ENCODE data around the gene ST6GALNAC1.

Gene ST6GALNAC1

GRCh38 chr17:76659928-76660655, 16.5 kb upstream of the ST6GALNAC1 start:
- H3K4me3 ChIP-seq (replicated peaks in 1 of 2; ENCODE audit: low read depth in 2 of 2, low read length in 2 of 2), result no peak overlapping the region
- DNase-seq (ENCODE audit: low read depth in 2 of 2), result peak in 1 of 2 donors; percentile 49
- TF ChIP-seq, protein P1, sequence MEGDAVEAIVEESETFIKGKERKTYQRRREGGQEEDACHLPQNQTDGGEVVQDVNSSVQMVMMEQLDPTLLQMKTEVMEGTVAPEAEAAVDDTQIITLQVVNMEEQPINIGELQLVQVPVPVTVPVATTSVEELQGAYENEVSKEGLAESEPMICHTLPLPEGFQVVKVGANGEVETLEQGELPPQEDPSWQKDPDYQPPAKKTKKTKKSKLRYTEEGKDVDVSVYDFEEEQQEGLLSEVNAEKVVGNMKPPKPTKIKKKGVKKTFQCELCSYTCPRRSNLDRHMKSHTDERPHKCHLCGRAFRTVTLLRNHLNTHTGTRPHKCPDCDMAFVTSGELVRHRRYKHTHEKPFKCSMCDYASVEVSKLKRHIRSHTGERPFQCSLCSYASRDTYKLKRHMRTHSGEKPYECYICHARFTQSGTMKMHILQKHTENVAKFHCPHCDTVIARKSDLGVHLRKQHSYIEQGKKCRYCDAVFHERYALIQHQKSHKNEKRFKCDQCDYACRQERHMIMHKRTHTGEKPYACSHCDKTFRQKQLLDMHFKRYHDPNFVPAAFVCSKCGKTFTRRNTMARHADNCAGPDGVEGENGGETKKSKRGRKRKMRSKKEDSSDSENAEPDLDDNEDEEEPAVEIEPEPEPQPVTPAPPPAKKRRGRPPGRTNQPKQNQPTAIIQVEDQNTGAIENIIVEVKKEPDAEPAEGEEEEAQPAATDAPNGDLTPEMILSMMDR (IDR thresholded peaks at IDR 0.05; ENCODE audit: low read depth, low read length), result no peak

DNA sequence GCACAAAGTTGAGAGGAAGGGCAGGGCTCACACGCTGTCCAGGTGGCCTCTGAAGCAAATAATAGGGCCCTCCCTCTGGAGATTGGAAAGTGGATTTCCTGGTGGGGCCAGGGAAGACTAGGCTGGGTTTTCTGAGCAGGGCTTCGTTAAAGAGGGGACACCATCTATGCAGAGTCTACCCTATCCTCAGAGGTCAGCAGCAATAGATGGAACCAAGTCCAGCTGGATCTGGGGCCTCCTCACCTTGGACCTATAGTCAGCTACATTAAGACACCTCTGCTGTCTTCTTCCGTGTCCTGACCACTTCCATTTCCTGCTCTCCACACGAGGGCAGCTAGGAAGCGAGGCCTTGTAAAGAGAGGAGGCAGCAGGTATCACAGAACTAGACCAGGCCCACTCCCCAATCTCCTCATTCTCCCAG, 14.7 kb upstream of the ST6GALNAC1 start:
- no peak for DNase-seq (ENCODE audit: low read depth in 2 of 2)
- TF ChIP-seq, protein P1 (IDR thresholded peaks at IDR 0.05; ENCODE audit: low read depth, low read length), result no peak
- no peak overlapping the region for H3K4me3 ChIP-seq (replicated peaks in 1 of 2; ENCODE audit: low read depth in 2 of 2, low read length in 2 of 2)

- H3K4me3 ChIP-seq (replicated peaks in 1 of 2; ENCODE audit: low read depth in 2 of 2, low read length in 2 of 2), result no peak overlapping the region
- no peak for DNase-seq (ENCODE audit: low read depth in 2 of 2)
- TF ChIP-seq, protein P1 (IDR thresholded peaks at IDR 0.05; ENCODE audit: low read depth, low read length), result no peak
Observed at GRCh38 chr17:76657505-76658241, 14.1 kb upstream of the ST6GALNAC1 start.

DNA sequence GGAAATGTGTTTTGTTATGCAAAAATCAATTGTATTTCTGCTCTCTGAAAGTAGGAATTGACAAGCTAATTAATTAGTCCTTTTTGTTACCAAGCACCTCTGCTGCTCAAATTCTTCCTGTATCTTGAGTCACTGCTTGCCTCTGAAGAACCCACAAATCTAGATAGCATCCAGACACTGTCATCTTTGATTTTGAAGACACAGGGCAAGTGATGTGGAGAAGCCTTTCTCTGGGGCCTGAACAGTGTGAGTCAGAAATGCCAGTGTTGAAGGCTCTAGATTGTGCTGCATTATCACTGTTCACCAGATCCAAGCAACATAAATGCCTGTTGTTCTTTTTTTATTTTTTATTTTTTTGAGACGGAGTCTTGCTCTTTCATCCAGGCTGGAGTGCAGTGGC, 10.9 kb upstream of the ST6GALNAC1 start:
- H3K4me3 ChIP-seq (replicated peaks in 1 of 2; ENCODE audit: low read depth in 2 of 2, low read length in 2 of 2), result no peak overlapping the region
- TF ChIP-seq, protein P1 (IDR thresholded peaks at IDR 0.05; ENCODE audit: low read depth, low read length), result no peak
- no peak for DNase-seq (ENCODE audit: low read depth in 2 of 2)

DNA sequence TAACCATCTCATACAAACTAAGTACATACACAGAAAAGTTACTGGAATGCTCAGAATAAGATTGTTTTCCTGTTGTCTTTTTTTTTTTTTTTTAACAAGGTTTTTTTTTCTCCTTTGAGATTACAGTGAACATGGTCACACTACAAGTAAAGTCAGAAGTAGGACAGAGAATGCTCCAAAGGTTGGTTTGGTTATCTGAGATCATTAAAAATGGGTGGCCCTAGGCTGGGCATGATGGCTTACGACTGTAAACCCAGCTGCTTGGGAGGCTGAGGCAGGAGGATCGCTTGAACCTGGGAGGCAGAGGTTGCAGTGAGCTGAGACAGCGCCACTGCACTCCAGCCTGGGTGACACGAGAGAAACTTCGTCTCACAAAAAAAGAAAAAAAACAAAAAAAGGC, 6.9 kb upstream of the ST6GALNAC1 start:
- H3K4me3 ChIP-seq (replicated peaks in 1 of 2; ENCODE audit: low read depth in 2 of 2, low read length in 2 of 2), result no peak overlapping the region
- no peak for DNase-seq (ENCODE audit: low read depth in 2 of 2)
- TF ChIP-seq, protein P1 (IDR thresholded peaks at IDR 0.05; ENCODE audit: low read depth, low read length), result no peak

DNA sequence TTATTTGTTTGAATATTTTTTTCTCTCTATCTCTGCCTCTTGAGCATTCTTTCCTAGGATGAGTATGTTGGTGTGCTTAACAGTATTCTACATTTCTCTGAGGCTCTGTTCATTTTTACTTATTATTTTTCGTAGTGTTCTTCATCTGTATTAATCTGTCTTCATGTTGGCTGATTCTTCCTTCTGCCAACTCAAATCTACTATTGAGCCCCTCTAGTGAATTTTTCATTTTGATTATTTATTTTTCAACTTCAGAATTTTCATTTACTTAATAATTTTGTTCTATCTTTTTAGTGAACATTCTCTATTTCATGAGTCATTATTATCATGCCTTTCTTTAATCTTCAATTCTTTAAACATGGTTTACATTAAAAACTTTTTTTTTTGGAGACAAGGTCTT, 3.2 kb upstream of the ST6GALNAC1 start:
- TF ChIP-seq, protein P1 (IDR thresholded peaks at IDR 0.05; ENCODE audit: low read depth, low read length), result no peak
- H3K4me3 ChIP-seq (replicated peaks in 1 of 2; ENCODE audit: low read depth in 2 of 2, low read length in 2 of 2), result no peak overlapping the region
- no peak for DNase-seq (ENCODE audit: low read depth in 2 of 2)

Data from cardiac fibroblast (primary cell).